OCI-LY1 (cell line): ENCODE data around the gene APBA1.

ENCODE experiments used
- H2AFZ ChIP-seq: fragments of 200-600 bp; sonication (generic), shearing (Covaris generic); 2 replicates; pipeline ENCODE4 v1.6.0; 2014; ENCODE audit warnings: antibody characterized with exemption, mild to moderate bottlenecking, low read length
- H3F3A ChIP-seq: fragments of 200-600 bp; sonication (generic), shearing (Covaris generic); 2 replicates; pipeline ENCODE4 v1.6.0; 2014; ENCODE audit warnings: mild to moderate bottlenecking, antibody characterized with exemption, low read length, moderate library complexity; ENCODE audit not compliant: insufficient read depth
- H3K27ac ChIP-seq: fragments of 200-600 bp; sonication (generic); 2 replicates; pipeline ENCODE4 v1.5.1; 2014; ENCODE audit warnings: low read length, mixed run types, mild to moderate bottlenecking, low read depth; ENCODE audit not compliant: poor library complexity, severe bottlenecking
- H3K27me3 ChIP-seq: fragments of 200-600 bp; sonication (generic); 2 replicates; pipeline ENCODE4 v1.6.0; 2014; ENCODE audit warnings: antibody characterized with exemption, mild to moderate bottlenecking, low read length, moderate library complexity; ENCODE audit not compliant: insufficient read depth
- H3K36me3 ChIP-seq: fragments of 200-600 bp; sonication (generic); 2 replicates; pipeline ENCODE4 v1.6.1; 2014; ENCODE audit warnings: mild to moderate bottlenecking, antibody characterized with exemption, low read length, moderate library complexity, mixed read lengths; ENCODE audit not compliant: insufficient read depth
- H3K4me1 ChIP-seq: fragments of 200-600 bp; sonication (generic); 2 replicates; pipeline ENCODE4 v1.5.1; 2014; ENCODE audit warnings: mild to moderate bottlenecking, low read length, moderate library complexity; ENCODE audit not compliant: insufficient read depth, severe bottlenecking
- H3K4me2 ChIP-seq: fragments of 200-600 bp; sonication (generic), shearing (Covaris generic); 2 replicates; pipeline ENCODE4 v1.6.1; 2014; ENCODE audit warnings: low read length
- H3K4me3 ChIP-seq: fragments of 200-600 bp; sonication (generic); 2 replicates; pipeline ENCODE4 v1.5.1; 2014; ENCODE audit warnings: low read length, low read depth, mild to moderate bottlenecking, mixed read lengths; ENCODE audit not compliant: poor library complexity, severe bottlenecking
- H3K79me2 ChIP-seq: fragments of 200-600 bp; shearing (Covaris generic); 2 replicates; pipeline ENCODE4 v1.6.1; 2016; ENCODE audit warnings: mixed run types, low read length, mixed read lengths; ENCODE audit not compliant: insufficient read depth
- H3K9ac ChIP-seq: fragments of 200-600 bp; sonication (generic), shearing (Covaris generic); 2 replicates; pipeline ENCODE4 v1.6.1; 2014; ENCODE audit warnings: mild to moderate bottlenecking, low read length, mixed read lengths
- H3K9me2 ChIP-seq: fragments of 200-600 bp; sonication (generic), shearing (Covaris generic); 2 replicates; pipeline ENCODE4 v1.6.1; 2014; ENCODE audit warnings: low read depth, mild to moderate bottlenecking, low read length, mixed read lengths
- H3K9me3 ChIP-seq: fragments of 200-600 bp; shearing (Covaris generic); 2 replicates; pipeline ENCODE4 v1.6.1; 2014; ENCODE audit warnings: low read length, mixed read lengths
- H4K20me1 ChIP-seq: fragments of 200-600 bp; sonication (generic), shearing (Covaris generic); 2 replicates; pipeline ENCODE4 v1.6.0; 2016; ENCODE audit warnings: mild to moderate bottlenecking, low read length; ENCODE audit not compliant: insufficient read depth
- CTCF ChIP-seq: fragments of 200-600 bp; sonication (generic), shearing (Covaris generic); IDR thresholded peaks from 2 replicates; pipeline ENCODE4 v1.5.1; 2017; ENCODE audit warnings: mild to moderate bottlenecking, antibody characterized with exemption, low read length, moderate library complexity, mixed read lengths
- EZH2 ChIP-seq: fragments of 200-600 bp; sonication (generic), shearing (Covaris generic); IDR thresholded peaks from 2 replicates; pipeline ENCODE4 v1.8.0; 2017; ENCODE audit warnings: borderline replicate concordance, mixed run types, mild to moderate bottlenecking, antibody characterized with exemption, low read length, moderate library complexity, mixed read lengths

The APBA1 gene

GRCh38 chr9:69425136-69425801 lies 246.9 kb downstream of the APBA1 start:
- H3K9ac ChIP-seq: no peak overlapping the region
- no peaks in the 10 kb centered on the region for H3K9me3 ChIP-seq
- no peaks in the 10 kb centered on the region for H3K79me2 ChIP-seq
- no peak overlapping the region for H2AFZ ChIP-seq
- H3K4me3 ChIP-seq: no peak overlapping the region
- H3K27me3 ChIP-seq: no peaks in the 10 kb centered on the region
- H3K9me2 ChIP-seq: no peaks in the 10 kb centered on the region
- no peaks in the 10 kb centered on the region for H3K4me1 ChIP-seq
- no peak overlapping the region for H3K27ac ChIP-seq
- no peaks in the 10 kb centered on the region for H3K36me3 ChIP-seq
- no peak for TF ChIP-seq EZH2
- no peak for TF ChIP-seq CTCF
- H3F3A ChIP-seq: no peaks in the 10 kb centered on the region
- H4K20me1 ChIP-seq: no peaks in the 10 kb centered on the region
- no peak overlapping the region for H3K4me2 ChIP-seq

- Histone ChIP-seq H3K36me3 (no peaks in the 10 kb centered on the region), H4K20me1 (no peaks in the 10 kb centered on the region), H2AFZ (no peak overlapping the region), H3K27me3 (no peaks in the 10 kb centered on the region), H3F3A (no peaks in the 10 kb centered on the region), H3K4me2 (no peak overlapping the region), H3K4me3 (no peak overlapping the region), H3K79me2 (no peaks in the 10 kb centered on the region), H3K9ac (no peak overlapping the region), H3K9me3 (no peaks in the 10 kb centered on the region), H3K9me2 (no peaks in the 10 kb centered on the region), H3K4me1 (no peaks in the 10 kb centered on the region), H3K27ac (no peak overlapping the region)
- TF ChIP-seq CTCF: peak; percentile 83
- TF ChIP-seq EZH2: no peak
These were observed 250.0 kb downstream of the APBA1 start for GRCh38 chr9:69421908-69422801.

- Histone ChIP-seq H3K4me1 (no peaks in the 10 kb centered on the region), H3K9ac (no peak overlapping the region), H3K4me2 (no peak overlapping the region), H3K79me2 (no peaks in the 10 kb centered on the region), H2AFZ (no peak overlapping the region), H3K9me2 (no peaks in the 10 kb centered on the region), H3K4me3 (no peak overlapping the region), H3K9me3 (no peaks in the 10 kb centered on the region), H3K27ac (no peak overlapping the region), H3K36me3 (no peaks in the 10 kb centered on the region), H3F3A (no peaks in the 10 kb centered on the region), H3K27me3 (no peaks in the 10 kb centered on the region), H4K20me1 (no peaks in the 10 kb centered on the region)
- TF ChIP-seq CTCF: no peak
- no peak for TF ChIP-seq EZH2
These were observed 251.4 kb downstream of the APBA1 start for GRCh38 chr9:69420611-69421270.
